ENCODE data around the gene COLEC12.
"Not testable (repeated sequence)": the region's sequence is repeated elsewhere in the genome, so short reads cannot be mapped to it uniquely, and the experiment has no call there.

COLEC12 gene

GRCh38 chr18:320155-320554 is 180.3 kb downstream of the COLEC12 start:
- no peak for DNase-seq (ENCODE audit: low spot score)

GRCh38 chr18:319720-320119 is 180.8 kb downstream of the COLEC12 start:
- DNase-seq (ENCODE audit: low spot score): no peak

- no peak for DNase-seq (ENCODE audit: low spot score)
These were observed 181.7 kb downstream of the COLEC12 start for GRCh38 chr18:318791-319291.

- DNase-seq (ENCODE audit: low spot score): no peak
These were observed 182.9 kb downstream of the COLEC12 start for GRCh38 chr18:317618-318017.

GRCh38 chr18:316393-316792 is 184.1 kb downstream of the COLEC12 start:
- peak; percentile 35 for DNase-seq (ENCODE audit: low spot score)

GRCh38 chr18:313931-314330 is 186.6 kb downstream of the COLEC12 start:
- DNase-seq (ENCODE audit: low spot score): no peak

GRCh38 chr18:312415-312814 is 188.1 kb downstream of the COLEC12 start:
- DNase-seq (ENCODE audit: low spot score): no peak

GRCh38 chr18:310042-310441 is 190.5 kb downstream of the COLEC12 start:
- DNase-seq (ENCODE audit: low spot score): no peak

- DNase-seq (ENCODE audit: low spot score): not testable (repeated sequence)
These were observed 192.4 kb downstream of the COLEC12 start for GRCh38 chr18:308086-308485.

- DNase-seq (ENCODE audit: low spot score): no peak
These were observed 193.8 kb downstream of the COLEC12 start for GRCh38 chr18:306608-307255.

GRCh38 chr18:305003-305501 is 195.4 kb downstream of the COLEC12 start:
- no peak for DNase-seq (ENCODE audit: low spot score)

- no peak for DNase-seq (ENCODE audit: low spot score)
These were observed 196.9 kb downstream of the COLEC12 start for GRCh38 chr18:303607-304006.

- no peak for DNase-seq (ENCODE audit: low spot score)
These were observed 197.5 kb downstream of the COLEC12 start for GRCh38 chr18:303011-303410.

GRCh38 chr18:302097-302496 is 198.4 kb downstream of the COLEC12 start:
- DNase-seq (ENCODE audit: low spot score): no peak

- DNase-seq (ENCODE audit: low spot score): no peak
These were observed 202.6 kb downstream of the COLEC12 start for GRCh38 chr18:297936-298335.

- no peak for DNase-seq (ENCODE audit: low spot score)
These were observed 204.6 kb downstream of the COLEC12 start for GRCh38 chr18:295756-296490.

- DNase-seq (ENCODE audit: low spot score): no peak
These were observed 205.9 kb downstream of the COLEC12 start for GRCh38 chr18:294566-294965.

- DNase-seq (ENCODE audit: low spot score): no peak
These were observed 207.0 kb downstream of the COLEC12 start for GRCh38 chr18:293536-293935.

- DNase-seq (ENCODE audit: low spot score): no peak
These were observed 208.2 kb downstream of the COLEC12 start for GRCh38 chr18:292271-292670.

- not testable (repeated sequence) for DNase-seq (ENCODE audit: low spot score)
These were observed 210.5 kb downstream of the COLEC12 start for GRCh38 chr18:289970-290369.

GRCh38 chr18:289026-289425 is 211.5 kb downstream of the COLEC12 start:
- no peak for DNase-seq (ENCODE audit: low spot score)

GRCh38 chr18:286515-287310 is 213.8 kb downstream of the COLEC12 start:
- peak; percentile 36 for DNase-seq (ENCODE audit: low spot score)

GRCh38 chr18:285817-286216 is 214.7 kb downstream of the COLEC12 start:
- no peak for DNase-seq (ENCODE audit: low spot score)

Data from kidney capillary endothelial cell (primary cell).